Hepatocyte (in vitro differentiated cells): ENCODE results near the gene GGT6. TPM values are rescaled to one million over a fixed set of nuclear protein-coding genes. Genes with fewer than 3 reads are reported as not detected.

Experiments used
- DNase-seq: peaks from one replicate; pipeline ENCODE4 v3.0.0-alpha.2; 2016; ENCODE audit warnings: low spot score
- H2AFZ ChIP-seq: fragments of 200-600 bp; sonication (generic); 2 replicates; pipeline ENCODE4 v1.6.0; 2016; ENCODE audit warnings: antibody characterized with exemption, mild to moderate bottlenecking
- H3K27ac ChIP-seq: fragments of 200-600 bp; sonication (generic); 2 replicates; pipeline ENCODE4 v1.5.1; 2016; ENCODE audit warnings: mild to moderate bottlenecking
- H3K27me3 ChIP-seq: fragments of 200-600 bp; sonication (generic); 2 replicates; pipeline ENCODE4 v1.6.1; 2016
- H3K36me3 ChIP-seq: fragments of 200-600 bp; sonication (generic); replicated peaks from 2 replicates; pipeline ENCODE4 v1.5.1; 2016; ENCODE audit warnings: low read depth; ENCODE audit not compliant: insufficient read depth
- H3K4me1 ChIP-seq: fragments of 200-600 bp; sonication (generic); 2 replicates; pipeline ENCODE4 v1.5.1; 2016; ENCODE audit warnings: mild to moderate bottlenecking, moderate library complexity; ENCODE audit not compliant: insufficient read depth
- H3K4me2 ChIP-seq: fragments of 200-600 bp; sonication (generic); 2 replicates; pipeline ENCODE4 v1.6.0; 2016
- H3K4me3 ChIP-seq: fragments of 200-600 bp; sonication (generic); 2 replicates; pipeline ENCODE4 v1.5.1; 2016; ENCODE audit warnings: mild to moderate bottlenecking
- H3K79me2 ChIP-seq: fragments of 200-600 bp; sonication (generic); 2 replicates; pipeline ENCODE4 v1.6.0; 2017; ENCODE audit warnings: mild to moderate bottlenecking
- H3K9me2 ChIP-seq: fragments of 200-600 bp; sonication (generic); replicated peaks from 2 replicates; pipeline ENCODE4 v1.6.0; 2017; ENCODE audit warnings: mild to moderate bottlenecking; ENCODE audit not compliant: insufficient read depth
- H3K9me3 ChIP-seq: fragments of 200-600 bp; sonication (generic); 2 replicates; pipeline ENCODE4 v1.5.1; 2016; ENCODE audit warnings: low read depth, mild to moderate bottlenecking
- H4K20me1 ChIP-seq: fragments of 200-600 bp; sonication (generic); 2 replicates; pipeline ENCODE4 v1.6.0; 2016; ENCODE audit warnings: mild to moderate bottlenecking; ENCODE audit not compliant: insufficient read depth, poor library complexity, severe bottlenecking
- CTCF ChIP-seq: fragments of 200-600 bp; sonication (generic); IDR thresholded peaks from 2 replicates; pipeline ENCODE4 v1.5.1; 2016; ENCODE audit warnings: antibody characterized with exemption, mild to moderate bottlenecking; ENCODE audit not compliant: poor library complexity
- EZH2 ChIP-seq: fragments of 200-600 bp; sonication (generic); IDR thresholded peaks from 2 replicates; pipeline ENCODE4 v1.6.1; 2016; ENCODE audit warnings: antibody characterized with exemption, mild to moderate bottlenecking, borderline replicate concordance
- EZH2phosphoT487 ChIP-seq: fragments of 200-600 bp; sonication (generic); IDR thresholded peaks from one replicate; pipeline ENCODE4 v1.6.1; 2018; ENCODE audit warnings: antibody characterized with exemption, mild to moderate bottlenecking, low read depth, moderate library complexity; ENCODE audit not compliant: unreplicated experiment, severe bottlenecking
- WGBS: methylation state at CpG from one replicate; pipeline ENCODE4 v1.1.6; 2016; ENCODE audit warnings: low lambda C conversion rate; ENCODE audit errors: missing lambda C conversion rate; 5-methylcytosine and 5-hydroxymethylcytosine counted together
- polyA plus RNA-seq: library from polyadenylated mRNA; unstranded; fragments of >200 nt; fragmentation: Nextera tagmentation; extraction: Ambion mirVana; gene quantifications from 2 replicates; pipeline ENCODE4 v1.2.1, GENCODE V29; 2016
- total RNA-seq: library from RNA; depleted of rRNA; stranded (reverse); fragments of >200 nt; gene quantifications from 2 replicates; pipeline ENCODE4 v1.2.3, GENCODE V29; 2014

GGT6 gene
- total and polyA plus RNA-seq, 2 experiments from 2014 or later: not detected

DNA sequence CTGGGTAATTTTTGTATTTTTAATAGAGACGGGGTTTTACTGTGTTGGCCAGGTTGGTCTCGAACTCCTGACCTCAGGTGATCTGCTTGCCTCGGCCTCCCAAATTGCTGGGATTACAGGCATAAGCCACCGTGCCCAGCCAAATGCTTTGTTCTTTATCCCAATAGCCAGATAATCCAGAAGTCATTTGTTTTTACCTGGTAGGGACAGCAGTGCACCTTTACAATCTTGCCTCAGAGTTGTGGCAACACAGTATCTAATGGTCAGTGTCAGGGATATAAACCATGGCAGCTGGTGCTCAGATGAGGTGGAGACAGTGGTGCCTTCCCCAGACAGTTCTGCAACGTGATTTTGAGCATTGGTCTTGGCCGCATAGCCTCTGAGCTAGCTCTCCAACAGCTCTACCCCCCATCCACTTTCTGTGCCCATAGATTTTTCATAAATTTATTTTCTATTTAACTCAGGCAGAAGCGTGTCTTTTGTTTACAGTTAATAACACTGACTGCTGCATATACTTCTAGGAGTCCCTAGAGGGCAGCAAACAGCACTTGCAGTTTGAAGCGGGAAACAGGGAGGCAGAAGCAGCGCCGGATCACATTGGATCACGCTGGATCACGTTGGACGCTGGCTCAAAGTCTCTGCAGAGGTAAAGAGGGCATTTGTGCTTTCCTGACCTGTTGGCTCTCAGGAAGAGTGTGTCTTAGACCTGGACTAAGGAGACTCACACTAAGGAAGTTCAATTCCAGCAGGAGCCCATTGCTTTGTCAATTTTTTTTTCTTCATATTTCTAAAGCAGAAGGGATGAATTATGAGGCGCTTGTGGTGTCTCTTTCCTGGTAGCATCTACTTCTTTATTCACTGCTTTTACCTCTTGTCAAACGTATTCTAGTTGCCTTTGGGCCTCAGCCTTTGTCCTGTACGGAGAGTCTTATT is 5.1 kb upstream of the GGT6 start:
- H3K9me3 ChIP-seq: no peaks in the 10 kb centered on the region
- peak; percentile 92 for DNase-seq
- no peaks in the 10 kb centered on the region for H4K20me1 ChIP-seq
- TF ChIP-seq EZH2phosphoT487 (no peak), CTCF (peak; percentile 93)
- no peaks in the 10 kb centered on the region for H3K79me2 ChIP-seq
- no peak overlapping the region for H2AFZ ChIP-seq
- H3K4me2 ChIP-seq: no peak overlapping the region
- H3K27ac ChIP-seq: no peak overlapping the region
- peaks cover 5% of the 10 kb centered on the region for H3K4me1 ChIP-seq
- no peaks in the 10 kb centered on the region for H3K36me3 ChIP-seq
- H3K9me2 ChIP-seq: no peaks in the 10 kb centered on the region
- H3K4me3 ChIP-seq: no peak overlapping the region
- H3K27me3 ChIP-seq: no peaks in the 10 kb centered on the region
- 36% methylated on average over 16 of the region's 16 CpGs for WGBS

DNA sequence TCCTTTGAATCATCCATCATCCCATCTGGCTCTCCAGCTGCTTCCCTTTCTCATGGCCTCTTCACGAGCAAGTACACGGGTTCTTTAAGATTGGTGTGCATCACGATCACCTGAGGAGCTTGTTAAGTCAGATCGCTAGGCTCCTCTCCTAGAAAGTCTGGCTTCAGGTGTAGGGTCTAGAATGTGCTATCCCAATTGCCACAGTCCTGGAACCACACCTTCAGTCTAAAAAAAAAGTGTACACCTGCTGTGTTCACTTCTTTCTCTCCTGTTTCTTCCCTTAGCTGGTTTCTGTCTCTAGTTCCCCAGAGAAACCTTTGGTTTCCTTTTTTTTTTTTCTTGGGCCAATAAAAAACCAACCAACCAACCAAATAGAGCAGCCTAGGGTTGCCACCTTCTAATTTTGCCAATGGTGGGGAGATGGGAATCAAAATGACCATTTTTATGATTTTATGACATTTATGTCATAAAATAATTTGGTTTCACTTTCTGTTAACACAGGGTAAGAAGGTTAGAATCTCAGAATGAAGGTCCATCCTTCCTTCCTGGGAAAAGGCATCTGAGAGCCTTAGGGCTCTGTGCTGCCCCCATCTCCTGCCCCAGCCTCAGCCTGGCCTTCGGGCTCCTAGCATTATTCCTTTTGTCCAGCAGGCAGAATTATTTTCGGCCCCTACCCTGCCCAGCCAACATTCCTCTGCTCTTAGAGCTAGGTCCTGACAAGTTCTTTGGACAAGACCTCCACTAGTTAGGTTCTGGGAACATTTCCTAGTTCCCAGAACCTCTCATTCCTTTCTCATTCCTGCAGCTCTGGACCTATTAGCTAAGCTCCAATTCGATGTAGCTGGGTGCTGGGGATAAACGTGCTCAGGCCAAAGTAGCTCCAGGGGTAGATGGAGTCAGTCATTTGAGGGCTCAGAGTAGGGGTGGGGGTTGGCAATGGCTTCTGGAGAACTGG is 1.9 kb upstream of the GGT6 start:
- Histone ChIP-seq H3K79me2 (no peaks in the 10 kb centered on the region), H3K9me3 (no peaks in the 10 kb centered on the region), H3K36me3 (no peaks in the 10 kb centered on the region), H3K4me1 (peaks cover 4% of the 10 kb centered on the region), H2AFZ (no peak overlapping the region), H3K27me3 (no peaks in the 10 kb centered on the region), H3K4me3 (no peak overlapping the region), H3K4me2 (no peak overlapping the region), H3K9me2 (no peaks in the 10 kb centered on the region), H4K20me1 (no peaks in the 10 kb centered on the region), H3K27ac (no peak overlapping the region)
- no peak for TF ChIP-seq EZH2phosphoT487
- no peak for TF ChIP-seq CTCF
- DNase-seq: no peak
- WGBS: 76% methylated on average over 8 of the region's 8 CpGs

DNA sequence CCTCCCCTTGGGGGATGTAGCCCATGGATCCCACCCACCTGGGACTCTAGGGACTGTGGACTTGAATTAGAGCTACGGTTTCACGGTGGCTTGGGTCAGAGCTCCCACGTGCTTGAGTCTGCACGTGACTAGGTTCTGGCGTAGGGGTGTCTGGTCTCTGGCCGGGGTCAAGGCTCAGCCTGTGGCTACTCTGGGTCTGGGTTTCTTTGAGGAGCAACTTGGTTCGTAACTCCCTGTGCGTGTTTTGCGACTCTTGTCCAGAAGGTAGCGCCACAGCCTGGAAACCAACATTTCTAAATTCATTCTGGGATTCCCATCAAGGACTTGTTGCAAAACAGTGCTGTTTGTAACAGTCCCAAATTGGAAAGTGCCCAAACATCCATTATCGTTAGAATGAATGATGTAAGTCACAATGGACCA is 470 bp upstream of the GGT6 start:
- no peaks in the 10 kb centered on the region for H4K20me1 ChIP-seq
- H3K79me2 ChIP-seq: peaks cover 1% of the 10 kb centered on the region
- no peak for TF ChIP-seq EZH2
- TF ChIP-seq CTCF: no peak
- no peak for TF ChIP-seq EZH2phosphoT487
- no peak overlapping the region for H3K4me2 ChIP-seq
- DNase-seq: no peak
- peaks cover 3% of the 10 kb centered on the region for H3K4me1 ChIP-seq
- H3K9me2 ChIP-seq: no peaks in the 10 kb centered on the region
- no peaks in the 10 kb centered on the region for H3K9me3 ChIP-seq
- WGBS: 61% methylated on average over 11 of the region's 11 CpGs
- H2AFZ ChIP-seq: no peak overlapping the region
- no peak overlapping the region for H3K27ac ChIP-seq
- H3K36me3 ChIP-seq: no peaks in the 10 kb centered on the region
- no peak overlapping the region for H3K4me3 ChIP-seq
- H3K27me3 ChIP-seq: no peaks in the 10 kb centered on the region
